Measurements from ENCODE around the gene PRKCA.
"Not testable (repeated sequence)": the region's sequence is repeated elsewhere in the genome, so short reads cannot be mapped to it uniquely, and the experiment has no call there.

PRKCA gene

GRCh38 chr17:66445229-66445628 lies 142.8 kb downstream of the PRKCA start:
- no peak for DNase-seq

- DNase-seq, result no peak
These were observed 144.0 kb downstream of the PRKCA start for GRCh38 chr17:66446419-66446818.

- no peak for DNase-seq
These were observed 144.7 kb downstream of the PRKCA start for GRCh38 chr17:66447159-66447558.

GRCh38 chr17:66448026-66448639 lies 145.7 kb downstream of the PRKCA start:
- no peak for DNase-seq

- DNase-seq, result no peak
These were observed 147.1 kb downstream of the PRKCA start for GRCh38 chr17:66449418-66449977.

- DNase-seq, result no peak
These were observed 147.8 kb downstream of the PRKCA start for GRCh38 chr17:66450008-66450851.

- DNase-seq, result no peak
These were observed 148.4 kb downstream of the PRKCA start for GRCh38 chr17:66450852-66451158.

GRCh38 chr17:66451188-66452149 lies 149.1 kb downstream of the PRKCA start:
- no peak for DNase-seq

- DNase-seq, result no peak
These were observed 152.6 kb downstream of the PRKCA start for GRCh38 chr17:66455060-66455459.

GRCh38 chr17:66457499-66457898 lies 155.1 kb downstream of the PRKCA start:
- not testable (repeated sequence) for DNase-seq

GRCh38 chr17:66458782-66459181 lies 156.4 kb downstream of the PRKCA start:
- DNase-seq, result no peak

GRCh38 chr17:66459811-66460270 lies 157.4 kb downstream of the PRKCA start:
- DNase-seq, result no peak

- no peak for DNase-seq
These were observed 158.1 kb downstream of the PRKCA start for GRCh38 chr17:66460558-66460957.

GRCh38 chr17:66461343-66461995 lies 159.1 kb downstream of the PRKCA start:
- DNase-seq, result no peak

- DNase-seq, result no peak
These were observed 159.6 kb downstream of the PRKCA start for GRCh38 chr17:66462010-66462409.

- no peak for DNase-seq
These were observed 162.5 kb downstream of the PRKCA start for GRCh38 chr17:66464921-66465320.

GRCh38 chr17:66465701-66466100 lies 163.3 kb downstream of the PRKCA start:
- DNase-seq, result no peak

GRCh38 chr17:66466106-66466820 lies 163.8 kb downstream of the PRKCA start:
- no peak for DNase-seq

- DNase-seq, result no peak
These were observed 164.5 kb downstream of the PRKCA start for GRCh38 chr17:66466840-66467367.

- DNase-seq, result no peak
These were observed 165.4 kb downstream of the PRKCA start for GRCh38 chr17:66467766-66468165.
